GM23338 (cell line): ENCODE data around the gene ARSB. TPM values are rescaled to one million over a fixed set of nuclear protein-coding genes. Genes with fewer than 3 reads are reported as not detected.

Experiments
- ATAC-seq: fragments of 200-7000 bp; cut with Tn5 transposase; 3 replicates; pipeline ENCODE4 v1.9.1; 2020
- DNase-seq: peaks from one replicate; pipeline ENCODE4 v3.0.0-alpha.2; 2015; ENCODE audit warnings: low spot score
- H2AFZ ChIP-seq: fragments of 200-600 bp; sonication (generic); 2 replicates; pipeline ENCODE4 v1.8.0; 2016; ENCODE audit warnings: antibody characterized with exemption, mild to moderate bottlenecking, moderate library complexity
- H3F3A ChIP-seq: fragments of 200-600 bp; sonication (generic); replicated peaks from 2 replicates; pipeline ENCODE4 v1.8.0; 2017; ENCODE audit warnings: antibody characterized with exemption, mixed run types, low read depth
- H3K27ac ChIP-seq: fragments of 200-600 bp; sonication (generic); 2 replicates; pipeline ENCODE4 v1.6.1; 2016; ENCODE audit warnings: low read depth
- H3K27me3 ChIP-seq: fragments of 200-600 bp; sonication (generic); 2 replicates; pipeline ENCODE4 v1.8.0; 2016; ENCODE audit warnings: mild to moderate bottlenecking, mixed run types, moderate library complexity; ENCODE audit not compliant: insufficient read depth
- H3K36me3 ChIP-seq: fragments of 200-600 bp; sonication (generic); 2 replicates; pipeline ENCODE4 v1.8.0; 2016; ENCODE audit warnings: mild to moderate bottlenecking; ENCODE audit not compliant: insufficient read depth
- H3K4me1 ChIP-seq: fragments of 200-600 bp; sonication (generic); 2 replicates; pipeline ENCODE4 v1.8.0; 2016; ENCODE audit warnings: mild to moderate bottlenecking, moderate library complexity; ENCODE audit not compliant: insufficient read depth
- H3K4me2 ChIP-seq: fragments of 200-600 bp; sonication (generic); 2 replicates; pipeline ENCODE4 v1.7.1; 2017; ENCODE audit warnings: mixed run types
- H3K4me3 ChIP-seq: fragments of 200-600 bp; sonication (generic); 2 replicates; pipeline ENCODE4 v1.6.1; 2016; ENCODE audit warnings: mixed run types
- H3K79me2 ChIP-seq: fragments of 200-600 bp; sonication (generic); replicated peaks from 2 replicates; pipeline ENCODE4 v1.8.0; 2017; ENCODE audit warnings: mild to moderate bottlenecking; ENCODE audit not compliant: insufficient read depth
- H3K9me2 ChIP-seq: fragments of 200-600 bp; sonication (generic); 2 replicates; pipeline ENCODE4 v1.8.0; 2017; ENCODE audit not compliant: insufficient read depth
- H4K20me1 ChIP-seq: fragments of 200-600 bp; sonication (generic); replicated peaks from 2 replicates; pipeline ENCODE4 v1.8.0; 2017; ENCODE audit warnings: mild to moderate bottlenecking; ENCODE audit not compliant: insufficient read depth
- H3K27ac Mint-ChIP-seq: 2 replicates; pipeline ENCODE4 v1.8.0; 2020; ENCODE audit warnings: inconsistent platforms, mild to moderate bottlenecking, moderate library complexity, mixed read lengths
- H3K27me3 Mint-ChIP-seq: 3 replicates; pipeline ENCODE4 v1.8.0; 2022; ENCODE audit warnings: low read depth, mild to moderate bottlenecking, moderate library complexity, mixed read lengths, inconsistent platforms; ENCODE audit not compliant: insufficient read depth, poor library complexity
- H3K36me3 Mint-ChIP-seq: 3 replicates; pipeline ENCODE4 v1.8.0; 2021; ENCODE audit warnings: low read depth, mild to moderate bottlenecking, inconsistent platforms, moderate library complexity, mixed read lengths
- H3K4me1 Mint-ChIP-seq: 3 replicates; pipeline ENCODE4 v1.8.0; 2020; ENCODE audit warnings: mild to moderate bottlenecking, inconsistent platforms, mixed read lengths
- H3K4me3 Mint-ChIP-seq: 3 replicates; pipeline ENCODE4 v1.8.0; 2021; ENCODE audit warnings: moderate library complexity, mild to moderate bottlenecking, inconsistent platforms, mixed read lengths
- H3K9me3 Mint-ChIP-seq: 3 replicates; pipeline ENCODE4 v1.8.0; 2020; ENCODE audit warnings: moderate library complexity, mild to moderate bottlenecking, inconsistent platforms, mixed read lengths
- CREB1 ChIP-seq: fragments of 250-450 bp; sonication (Bioruptor Pico); IDR thresholded peaks from 2 replicates; pipeline ENCODE4 v1.5.0; 2020; ENCODE audit warnings: low read depth, mild to moderate bottlenecking, moderate library complexity
- EZH2 ChIP-seq: fragments of 200-600 bp; sonication (generic); IDR thresholded peaks from one replicate; pipeline ENCODE4 v1.8.0; 2017; ENCODE audit warnings: antibody characterized with exemption, mild to moderate bottlenecking, low read depth; ENCODE audit not compliant: unreplicated experiment
- JUNB ChIP-seq: IDR thresholded peaks from one replicate; pipeline ENCODE4 v1.6.1; 2016; ENCODE audit warnings: antibody characterized with exemption; ENCODE audit not compliant: unreplicated experiment
- NANOG ChIP-seq: IDR thresholded peaks from 2 replicates; pipeline ENCODE4 v1.6.1; 2016; ENCODE audit warnings: antibody characterized with exemption, borderline replicate concordance
- POLR2AphosphoS5 ChIP-seq: IDR thresholded peaks from 2 replicates; pipeline ENCODE4 v1.6.1; 2016; ENCODE audit warnings: antibody characterized with exemption, low read depth
- STAT1 ChIP-seq: IDR thresholded peaks from one replicate; pipeline ENCODE4 v1.6.1; 2016; ENCODE audit warnings: antibody characterized with exemption; ENCODE audit not compliant: unreplicated experiment
- ZNF114 ChIP-seq: fragments of 250-450 bp; sonication (Bioruptor Pico); IDR thresholded peaks from 2 replicates; pipeline ENCODE4 v1.5.0; 2020; ENCODE audit warnings: mild to moderate bottlenecking, moderate library complexity
- ZNF331 ChIP-seq: fragments of 250-450 bp; sonication (Bioruptor Pico); IDR thresholded peaks from 2 replicates; pipeline ENCODE4 v1.5.0; 2020; ENCODE audit warnings: low read depth, mild to moderate bottlenecking, moderate library complexity
- polyA plus RNA-seq: library from polyadenylated mRNA; unstranded; fragments of >200 nt; fragmentation: Nextera tagmentation; extraction: Ambion mirVana; gene quantifications from 2 replicates; pipeline ENCODE4 v1.2.1, GENCODE V29; 2016
- total RNA-seq: library from RNA; depleted of rRNA; stranded (reverse); fragments of >200 nt; shearing (Covaris generic); gene quantifications from 2 replicates; pipeline ENCODE4 v1.2.3, GENCODE V29; 2014
- TF ChIP-seq, protein P1 (sequence below): IDR thresholded peaks from 2 replicates; pipeline ENCODE4 v1.6.1; 2016; ENCODE audit warnings: antibody characterized with exemption
- TF ChIP-seq, protein P2 (sequence below): fragments of 250-450 bp; sonication (Bioruptor Pico); IDR thresholded peaks from 2 replicates; pipeline ENCODE4 v1.5.0; 2020; ENCODE audit warnings: mild to moderate bottlenecking, moderate library complexity
- TF ChIP-seq, protein P3 (sequence below), 2 experiments: fragments of 200-600 bp in 1 of 2; sonication (generic) in 1 of 2; conservative IDR thresholded peaks; 2 replicates each; pipeline versions ENCODE4 v1.5.1 to v1.6.1; 2016 to 2017; ENCODE audit warnings: antibody characterized with exemption in 2 of 2, low read depth in 2 of 2, mild to moderate bottlenecking in 2 of 2, moderate library complexity in 1 of 2
- TF ChIP-seq, protein P4 (sequence below): IDR thresholded peaks from one replicate; pipeline ENCODE4 v1.6.1; 2018; ENCODE audit warnings: antibody characterized with exemption; ENCODE audit not compliant: unreplicated experiment

ARSB gene
- total and polyA plus RNA-seq, 2 experiments from 2014 or later, result 7.4 to 24.6 TPM

DNA sequence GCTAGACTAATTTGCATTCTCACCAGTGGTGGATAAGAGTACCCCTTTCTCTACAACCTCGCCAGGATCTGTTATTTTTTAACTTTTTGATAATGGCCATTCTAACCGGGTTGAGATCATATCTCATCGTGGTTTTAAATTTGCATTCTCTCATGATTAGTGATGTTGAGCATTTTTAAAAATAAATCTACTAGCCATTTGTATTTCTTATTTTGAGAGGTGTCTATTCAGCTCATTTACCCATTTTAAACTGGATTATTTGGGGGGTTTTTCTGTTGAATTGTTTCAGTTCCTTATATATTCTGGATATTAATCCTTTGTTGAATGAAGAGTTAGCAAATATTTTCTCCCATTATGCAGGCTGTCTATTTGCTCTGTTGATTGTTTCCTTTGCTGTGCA lies 139.6 kb downstream of the ARSB start:
- no peaks in the 10 kb centered on the region for H3K36me3 ChIP-seq
- ATAC-seq (no peak), DNase-seq (no peak)
- no peaks in the 10 kb centered on the region for H3K4me1 ChIP-seq
- no peaks in the 10 kb centered on the region for H3K79me2 ChIP-seq
- H3K4me2 ChIP-seq, result no peak overlapping the region
- H4K20me1 ChIP-seq, result no peaks in the 10 kb centered on the region
- no peak overlapping the region for H2AFZ ChIP-seq
- H3K4me1 Mint-ChIP-seq, result no peaks in the 10 kb centered on the region; the same call in 2 of the 3 replicates
- H3K9me3 Mint-ChIP-seq, result peaks cover 5% of the 10 kb centered on the region; the same call in 2 of the 3 replicates
- no peak overlapping the region for H3K27ac Mint-ChIP-seq
- no peak overlapping the region for H3K4me3 Mint-ChIP-seq
- no peak overlapping the region for H3K27ac ChIP-seq
- no peak overlapping the region for H3K4me3 ChIP-seq
- no peaks in the 10 kb centered on the region for H3K36me3 Mint-ChIP-seq
- H3F3A ChIP-seq, result no peaks in the 10 kb centered on the region
- 0 out of 2 replicates have a peak, but pooled peaks cover 3% of the 10 kb centered on the region for H3K9me2 ChIP-seq
- no peaks in the 10 kb centered on the region for H3K27me3 ChIP-seq
- TF ChIP-seq CREB1 (CRISPR knock-in tag) (no peak), STAT1 (no peak), EZH2 (no peak), POLR2AphosphoS5 (no peak), NANOG (no peak), ZNF331 (CRISPR knock-in tag) (no peak), ZNF114 (no peak), JUNB (no peak)
- TF ChIP-seq, protein P1, sequence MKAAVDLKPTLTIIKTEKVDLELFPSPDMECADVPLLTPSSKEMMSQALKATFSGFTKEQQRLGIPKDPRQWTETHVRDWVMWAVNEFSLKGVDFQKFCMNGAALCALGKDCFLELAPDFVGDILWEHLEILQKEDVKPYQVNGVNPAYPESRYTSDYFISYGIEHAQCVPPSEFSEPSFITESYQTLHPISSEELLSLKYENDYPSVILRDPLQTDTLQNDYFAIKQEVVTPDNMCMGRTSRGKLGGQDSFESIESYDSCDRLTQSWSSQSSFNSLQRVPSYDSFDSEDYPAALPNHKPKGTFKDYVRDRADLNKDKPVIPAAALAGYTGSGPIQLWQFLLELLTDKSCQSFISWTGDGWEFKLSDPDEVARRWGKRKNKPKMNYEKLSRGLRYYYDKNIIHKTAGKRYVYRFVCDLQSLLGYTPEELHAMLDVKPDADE, result no peak
- TF ChIP-seq, protein P2, sequence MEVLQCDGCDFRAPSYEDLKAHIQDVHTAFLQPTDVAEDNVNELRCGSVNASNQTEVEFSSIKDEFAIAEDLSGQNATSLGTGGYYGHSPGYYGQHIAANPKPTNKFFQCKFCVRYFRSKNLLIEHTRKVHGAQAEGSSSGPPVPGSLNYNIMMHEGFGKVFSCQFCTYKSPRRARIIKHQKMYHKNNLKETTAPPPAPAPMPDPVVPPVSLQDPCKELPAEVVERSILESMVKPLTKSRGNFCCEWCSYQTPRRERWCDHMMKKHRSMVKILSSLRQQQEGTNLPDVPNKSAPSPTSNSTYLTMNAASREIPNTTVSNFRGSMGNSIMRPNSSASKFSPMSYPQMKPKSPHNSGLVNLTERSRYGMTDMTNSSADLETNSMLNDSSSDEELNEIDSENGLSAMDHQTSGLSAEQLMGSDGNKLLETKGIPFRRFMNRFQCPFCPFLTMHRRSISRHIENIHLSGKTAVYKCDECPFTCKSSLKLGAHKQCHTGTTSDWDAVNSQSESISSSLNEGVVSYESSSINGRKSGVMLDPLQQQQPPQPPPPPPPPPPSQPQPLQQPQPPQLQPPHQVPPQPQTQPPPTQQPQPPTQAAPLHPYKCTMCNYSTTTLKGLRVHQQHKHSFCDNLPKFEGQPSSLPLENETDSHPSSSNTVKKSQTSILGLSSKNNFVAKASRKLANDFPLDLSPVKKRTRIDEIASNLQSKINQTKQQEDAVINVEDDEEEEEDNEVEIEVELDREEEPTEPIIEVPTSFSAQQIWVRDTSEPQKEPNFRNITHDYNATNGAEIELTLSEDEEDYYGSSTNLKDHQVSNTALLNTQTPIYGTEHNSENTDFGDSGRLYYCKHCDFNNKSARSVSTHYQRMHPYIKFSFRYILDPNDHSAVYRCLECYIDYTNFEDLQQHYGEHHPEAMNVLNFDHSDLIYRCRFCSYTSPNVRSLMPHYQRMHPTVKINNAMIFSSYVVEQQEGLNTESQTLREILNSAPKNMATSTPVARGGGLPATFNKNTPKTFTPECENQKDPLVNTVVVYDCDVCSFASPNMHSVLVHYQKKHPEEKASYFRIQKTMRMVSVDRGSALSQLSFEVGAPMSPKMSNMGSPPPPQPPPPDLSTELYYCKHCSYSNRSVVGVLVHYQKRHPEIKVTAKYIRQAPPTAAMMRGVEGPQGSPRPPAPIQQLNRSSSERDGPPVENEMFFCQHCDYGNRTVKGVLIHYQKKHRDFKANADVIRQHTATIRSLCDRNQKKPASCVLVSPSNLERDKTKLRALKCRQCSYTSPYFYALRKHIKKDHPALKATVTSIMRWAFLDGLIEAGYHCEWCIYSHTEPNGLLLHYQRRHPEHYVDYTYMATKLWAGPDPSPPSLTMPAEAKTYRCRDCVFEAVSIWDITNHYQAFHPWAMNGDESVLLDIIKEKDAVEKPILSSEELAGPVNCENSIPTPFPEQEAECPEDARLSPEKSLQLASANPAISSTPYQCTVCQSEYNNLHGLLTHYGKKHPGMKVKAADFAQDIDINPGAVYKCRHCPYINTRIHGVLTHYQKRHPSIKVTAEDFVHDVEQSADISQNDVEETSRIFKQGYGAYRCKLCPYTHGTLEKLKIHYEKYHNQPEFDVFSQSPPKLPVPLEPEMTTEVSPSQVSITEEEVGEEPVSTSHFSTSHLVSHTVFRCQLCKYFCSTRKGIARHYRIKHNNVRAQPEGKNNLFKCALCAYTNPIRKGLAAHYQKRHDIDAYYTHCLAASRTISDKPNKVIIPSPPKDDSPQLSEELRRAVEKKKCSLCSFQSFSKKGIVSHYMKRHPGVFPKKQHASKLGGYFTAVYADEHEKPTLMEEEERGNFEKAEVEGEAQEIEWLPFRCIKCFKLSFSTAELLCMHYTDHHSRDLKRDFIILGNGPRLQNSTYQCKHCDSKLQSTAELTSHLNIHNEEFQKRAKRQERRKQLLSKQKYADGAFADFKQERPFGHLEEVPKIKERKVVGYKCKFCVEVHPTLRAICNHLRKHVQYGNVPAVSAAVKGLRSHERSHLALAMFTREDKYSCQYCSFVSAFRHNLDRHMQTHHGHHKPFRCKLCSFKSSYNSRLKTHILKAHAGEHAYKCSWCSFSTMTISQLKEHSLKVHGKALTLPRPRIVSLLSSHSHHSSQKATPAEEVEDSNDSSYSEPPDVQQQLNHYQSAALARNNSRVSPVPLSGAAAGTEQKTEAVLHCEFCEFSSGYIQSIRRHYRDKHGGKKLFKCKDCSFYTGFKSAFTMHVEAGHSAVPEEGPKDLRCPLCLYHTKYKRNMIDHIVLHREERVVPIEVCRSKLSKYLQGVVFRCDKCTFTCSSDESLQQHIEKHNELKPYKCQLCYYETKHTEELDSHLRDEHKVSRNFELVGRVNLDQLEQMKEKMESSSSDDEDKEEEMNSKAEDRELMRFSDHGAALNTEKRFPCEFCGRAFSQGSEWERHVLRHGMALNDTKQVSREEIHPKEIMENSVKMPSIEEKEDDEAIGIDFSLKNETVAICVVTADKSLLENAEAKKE (CRISPR knock-in tag), result no peak
- TF ChIP-seq, protein P3, sequence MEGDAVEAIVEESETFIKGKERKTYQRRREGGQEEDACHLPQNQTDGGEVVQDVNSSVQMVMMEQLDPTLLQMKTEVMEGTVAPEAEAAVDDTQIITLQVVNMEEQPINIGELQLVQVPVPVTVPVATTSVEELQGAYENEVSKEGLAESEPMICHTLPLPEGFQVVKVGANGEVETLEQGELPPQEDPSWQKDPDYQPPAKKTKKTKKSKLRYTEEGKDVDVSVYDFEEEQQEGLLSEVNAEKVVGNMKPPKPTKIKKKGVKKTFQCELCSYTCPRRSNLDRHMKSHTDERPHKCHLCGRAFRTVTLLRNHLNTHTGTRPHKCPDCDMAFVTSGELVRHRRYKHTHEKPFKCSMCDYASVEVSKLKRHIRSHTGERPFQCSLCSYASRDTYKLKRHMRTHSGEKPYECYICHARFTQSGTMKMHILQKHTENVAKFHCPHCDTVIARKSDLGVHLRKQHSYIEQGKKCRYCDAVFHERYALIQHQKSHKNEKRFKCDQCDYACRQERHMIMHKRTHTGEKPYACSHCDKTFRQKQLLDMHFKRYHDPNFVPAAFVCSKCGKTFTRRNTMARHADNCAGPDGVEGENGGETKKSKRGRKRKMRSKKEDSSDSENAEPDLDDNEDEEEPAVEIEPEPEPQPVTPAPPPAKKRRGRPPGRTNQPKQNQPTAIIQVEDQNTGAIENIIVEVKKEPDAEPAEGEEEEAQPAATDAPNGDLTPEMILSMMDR (conservative IDR thresholded peaks at IDR 0.05; ENCODE audit: low read depth in 2 of 2), result no peak
- TF ChIP-seq, protein P4, sequence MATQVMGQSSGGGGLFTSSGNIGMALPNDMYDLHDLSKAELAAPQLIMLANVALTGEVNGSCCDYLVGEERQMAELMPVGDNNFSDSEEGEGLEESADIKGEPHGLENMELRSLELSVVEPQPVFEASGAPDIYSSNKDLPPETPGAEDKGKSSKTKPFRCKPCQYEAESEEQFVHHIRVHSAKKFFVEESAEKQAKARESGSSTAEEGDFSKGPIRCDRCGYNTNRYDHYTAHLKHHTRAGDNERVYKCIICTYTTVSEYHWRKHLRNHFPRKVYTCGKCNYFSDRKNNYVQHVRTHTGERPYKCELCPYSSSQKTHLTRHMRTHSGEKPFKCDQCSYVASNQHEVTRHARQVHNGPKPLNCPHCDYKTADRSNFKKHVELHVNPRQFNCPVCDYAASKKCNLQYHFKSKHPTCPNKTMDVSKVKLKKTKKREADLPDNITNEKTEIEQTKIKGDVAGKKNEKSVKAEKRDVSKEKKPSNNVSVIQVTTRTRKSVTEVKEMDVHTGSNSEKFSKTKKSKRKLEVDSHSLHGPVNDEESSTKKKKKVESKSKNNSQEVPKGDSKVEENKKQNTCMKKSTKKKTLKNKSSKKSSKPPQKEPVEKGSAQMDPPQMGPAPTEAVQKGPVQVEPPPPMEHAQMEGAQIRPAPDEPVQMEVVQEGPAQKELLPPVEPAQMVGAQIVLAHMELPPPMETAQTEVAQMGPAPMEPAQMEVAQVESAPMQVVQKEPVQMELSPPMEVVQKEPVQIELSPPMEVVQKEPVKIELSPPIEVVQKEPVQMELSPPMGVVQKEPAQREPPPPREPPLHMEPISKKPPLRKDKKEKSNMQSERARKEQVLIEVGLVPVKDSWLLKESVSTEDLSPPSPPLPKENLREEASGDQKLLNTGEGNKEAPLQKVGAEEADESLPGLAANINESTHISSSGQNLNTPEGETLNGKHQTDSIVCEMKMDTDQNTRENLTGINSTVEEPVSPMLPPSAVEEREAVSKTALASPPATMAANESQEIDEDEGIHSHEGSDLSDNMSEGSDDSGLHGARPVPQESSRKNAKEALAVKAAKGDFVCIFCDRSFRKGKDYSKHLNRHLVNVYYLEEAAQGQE, result no peak
- H3K27me3 Mint-ChIP-seq, result peaks cover 3% of the 10 kb centered on the region
